D721Med (cell line): ENCODE data around the gene SDK1.
"Not testable (repeated sequence)": the region's sequence is repeated elsewhere in the genome, so short reads cannot be mapped to it uniquely, and the experiment has no call there.

Source experiments
- DNase-seq: peaks from one replicate; pipeline ENCODE4 v3.0.0; 2011; ENCODE audit warnings: low spot score; ENCODE audit not compliant: insufficient read length
- FAIRE-seq: peaks from 2 replicates; lab custom pipeline; 2011; peaks lifted over from hg19 to GRCh38; lab: Jason Lieb, UNC
- CTCF ChIP-seq: IDR thresholded peaks from 2 replicates; pipeline ENCODE4 v1.5.1; 2012; ENCODE audit warnings: mild to moderate bottlenecking, control low read depth; ENCODE audit not compliant: insufficient read depth; ENCODE audit errors: missing control alignments

SDK1 gene

GRCh38 chr7:4230352-4230751 is 929.3 kb downstream of the SDK1 start:
- no peak for FAIRE-seq
- no peak for DNase-seq
- TF ChIP-seq CTCF, result no peak

DNA sequence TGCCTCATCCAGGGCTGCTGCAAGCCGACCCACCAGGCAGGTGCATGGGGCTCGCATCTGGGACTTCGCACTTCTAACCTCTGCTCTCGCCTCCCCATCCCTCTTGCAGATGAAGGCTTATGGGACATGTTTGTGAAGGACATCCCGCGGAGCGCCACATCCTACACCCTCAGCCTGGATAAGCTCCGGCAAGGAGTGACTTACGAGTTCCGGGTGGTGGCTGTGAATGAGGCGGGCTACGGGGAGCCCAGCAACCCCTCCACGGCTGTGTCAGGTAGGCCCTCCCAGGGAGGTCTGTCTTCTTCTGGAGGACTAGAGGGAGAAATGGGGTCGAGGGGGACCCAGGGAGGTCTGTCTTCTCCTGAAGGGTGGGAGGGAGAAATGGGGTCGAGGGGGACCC is 932.1 kb downstream of the SDK1 start:
- FAIRE-seq, result no peak
- TF ChIP-seq CTCF, result no peak
- DNase-seq, result no peak

DNA sequence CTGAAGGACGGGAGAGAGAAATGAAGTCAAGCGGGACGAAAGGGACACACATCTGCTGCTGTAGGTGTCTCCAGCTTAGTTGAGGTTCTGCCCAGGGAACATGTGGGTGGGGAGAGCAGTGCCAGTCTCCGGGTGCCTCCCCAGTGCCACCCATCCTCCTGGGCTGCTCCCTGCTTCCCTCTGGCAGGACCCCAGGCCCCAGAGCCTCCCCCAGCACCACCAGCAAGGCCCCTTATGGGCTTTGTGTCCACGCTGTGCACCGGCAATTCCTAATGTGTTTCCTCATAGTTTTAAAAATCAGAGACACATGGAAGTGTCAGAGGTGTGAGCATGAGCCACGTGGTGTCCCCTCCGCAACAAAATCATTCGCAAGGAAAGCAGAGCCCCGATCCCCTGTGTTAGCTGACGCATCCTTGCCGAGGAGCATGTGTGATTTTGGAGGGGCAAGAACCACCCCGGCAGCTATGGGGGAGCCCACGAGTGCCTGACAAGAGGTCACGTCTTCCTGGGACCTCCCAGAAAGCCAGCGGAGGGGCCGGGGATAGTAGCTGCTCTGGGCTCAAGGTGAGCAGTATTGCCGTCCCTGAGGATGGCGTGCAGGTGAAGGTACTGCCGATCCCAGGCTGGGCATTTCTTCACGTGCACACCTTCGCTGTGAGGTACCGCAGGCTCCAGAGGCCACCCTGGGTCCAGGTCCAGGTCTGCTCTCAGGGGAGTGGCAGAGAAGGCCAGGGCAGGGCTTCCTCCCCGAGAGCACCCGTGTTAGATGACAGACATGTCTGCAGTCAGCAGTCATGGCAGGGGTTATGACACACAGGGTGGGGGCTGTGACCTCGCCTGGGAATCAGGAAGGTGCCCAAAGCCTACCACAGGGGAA is 932.8 kb downstream of the SDK1 start:
- no peak for TF ChIP-seq CTCF
- FAIRE-seq (no peak), DNase-seq (no peak)

DNA sequence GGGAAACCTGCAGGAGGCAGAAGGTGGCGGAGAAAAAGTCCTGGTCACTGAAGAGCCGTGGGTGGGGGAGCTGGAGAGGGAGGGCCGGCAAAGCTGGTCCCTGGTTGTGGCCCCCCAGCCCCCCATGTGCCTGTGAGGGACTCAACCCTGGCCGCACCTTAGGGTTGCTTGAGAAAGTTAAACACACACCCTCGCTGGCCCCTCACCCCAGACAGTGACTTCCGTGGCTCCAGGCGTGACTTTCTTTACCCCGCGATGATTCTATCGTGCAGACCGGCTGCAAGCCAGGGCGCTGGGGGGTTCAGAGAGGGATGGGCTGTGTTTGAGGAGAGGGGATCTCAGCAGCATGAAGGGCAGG is 933.4 kb downstream of the SDK1 start:
- DNase-seq (no peak), FAIRE-seq (no peak)
- no peak for TF ChIP-seq CTCF

GRCh38 chr7:4234886-4235285 is 933.8 kb downstream of the SDK1 start:
- DNase-seq (no peak), FAIRE-seq (no peak)
- TF ChIP-seq CTCF, result no peak

DNA sequence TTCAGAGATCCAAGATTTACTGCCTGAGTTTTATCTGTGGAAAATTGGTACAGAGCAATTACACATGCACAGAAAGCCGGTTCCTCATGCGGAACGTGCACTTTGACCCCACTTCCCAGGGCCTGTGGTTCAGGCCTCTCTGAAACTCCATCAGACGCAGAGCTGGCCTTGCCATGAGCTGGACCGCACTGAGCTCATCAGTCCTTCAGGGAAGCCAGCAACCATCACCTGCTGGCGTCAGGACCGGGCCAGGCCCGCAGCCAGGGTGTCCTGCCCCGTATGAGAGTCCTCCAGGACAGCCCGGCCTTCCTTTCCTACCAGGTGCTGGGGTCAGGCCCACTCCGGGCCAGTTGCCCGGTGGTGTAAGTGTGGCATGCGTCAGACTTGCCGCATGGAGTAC is 934.5 kb downstream of the SDK1 start:
- DNase-seq (no peak), FAIRE-seq (no peak)
- no peak for TF ChIP-seq CTCF

- FAIRE-seq (no peak), DNase-seq (no peak)
- no peak for TF ChIP-seq CTCF
Measured at GRCh38 chr7:4236389-4236788, 935.3 kb downstream of the SDK1 start.

- not testable (repeated sequence) for FAIRE-seq
Measured at GRCh38 chr7:4236873-4237272, 935.8 kb downstream of the SDK1 start.

More at GRCh38 chr7:4236873-4237272, 935.8 kb downstream of the SDK1 start:
- not testable (repeated sequence) for DNase-seq
